Ishikawa (cell line): Measurements from ENCODE around the gene MTAP.

ENCODE experiments used
- CEBPB ChIP-seq: IDR thresholded peaks from 2 replicates; pipeline ENCODE4 v1.6.1; 2012
- CREB1 ChIP-seq: IDR thresholded peaks from 2 replicates; pipeline ENCODE4 v1.6.1; 2012; ENCODE audit warnings: low read depth
- EGR1 ChIP-seq: IDR thresholded peaks from 2 replicates; pipeline ENCODE4 v1.6.1; 2012
- EP300 ChIP-seq: IDR thresholded peaks from 2 replicates; pipeline ENCODE4 v1.6.1; 2012; ENCODE audit warnings: borderline replicate concordance
- FOXM1 ChIP-seq: IDR thresholded peaks from 2 replicates; pipeline ENCODE4 v1.6.1; 2012; ENCODE audit warnings: low read depth, borderline replicate concordance
- MAX ChIP-seq: IDR thresholded peaks from 2 replicates; pipeline ENCODE4 v1.6.1; 2012
- NFIC ChIP-seq: IDR thresholded peaks from 2 replicates; pipeline ENCODE4 v1.6.1; 2012
- RAD21 ChIP-seq: IDR thresholded peaks from 2 replicates; pipeline ENCODE4 v1.6.1; 2012; ENCODE audit warnings: low read depth
- REST ChIP-seq: IDR thresholded peaks from 2 replicates; pipeline ENCODE4 v1.6.1; 2012; ENCODE audit warnings: low read depth, mild to moderate bottlenecking
- TAF1 ChIP-seq: IDR thresholded peaks from 2 replicates; pipeline ENCODE4 v1.6.1; 2012; ENCODE audit warnings: low read depth, mild to moderate bottlenecking
- TCF12 ChIP-seq: IDR thresholded peaks from 2 replicates; pipeline ENCODE4 v1.6.1; 2012; ENCODE audit warnings: low read depth
- TEAD4 ChIP-seq: IDR thresholded peaks from 2 replicates; pipeline ENCODE4 v1.6.1; 2012
- USF1 ChIP-seq: IDR thresholded peaks from 2 replicates; pipeline ENCODE4 v1.6.1; 2012
- YY1 ChIP-seq: IDR thresholded peaks from 2 replicates; pipeline ENCODE4 v1.6.1; 2012; ENCODE audit warnings: low read depth
- ZBTB7A ChIP-seq: IDR thresholded peaks from 2 replicates; pipeline ENCODE4 v1.6.1; 2012; ENCODE audit warnings: low read depth

MTAP gene

GRCh38 chr9:21812946-21813568 lies 10.6 kb downstream of the MTAP start:
- TF ChIP-seq USF1 (no peak), TCF12 (no peak), REST (no peak), FOXM1 (no peak), YY1 (peak; percentile 85), EGR1 (no peak), MAX (no peak), RAD21 (peak; percentile 77)

GRCh38 chr9:21813575-21814473 lies 11.4 kb downstream of the MTAP start:
- TF ChIP-seq MAX (no peak), ZBTB7A (no peak), FOXM1 (no peak), NFIC (no peak), TCF12 (no peak), USF1 (no peak), REST (no peak), CREB1 (no peak), TAF1 (no peak), TEAD4 (no peak), YY1 (no peak), EP300 (no peak), EGR1 (no peak), CEBPB (0 out of 2 replicates have a peak, but pooled peaks have one; percentile 13), RAD21 (peak; percentile 80)

GRCh38 chr9:21815643-21816042 lies 13.2 kb downstream of the MTAP start:
- TF ChIP-seq EGR1 (no peak), ZBTB7A (no peak), CREB1 (no peak), CEBPB (no peak), MAX (no peak), EP300 (no peak), REST (no peak), YY1 (no peak), RAD21 (no peak), TAF1 (no peak), USF1 (no peak), NFIC (no peak), TEAD4 (no peak), FOXM1 (no peak), TCF12 (no peak)
